ENCODE data around the gene NPIPB13.
"Not testable (repeated sequence)": the region's sequence is repeated elsewhere in the genome, so short reads cannot be mapped to it uniquely, and the experiment has no call there.

The NPIPB13 gene

GRCh38 chr16:30248379-30248778 lies at the start of gene NPIPB13:
Gene NPIPB13, minus strand, starts transcription at chr16:30248479. Its CDS starts 2,906 bp downstream, at chr16:30245573.
- not testable (repeated sequence) for DNase-seq (ENCODE audit: low spot score); FAIRE-seq

- not testable (repeated sequence) for DNase-seq (ENCODE audit: low spot score); FAIRE-seq
These were observed 34.1 kb upstream of the NPIPB13 start for GRCh38 chr16:30282357-30282756.

- not testable (repeated sequence) for DNase-seq (ENCODE audit: low spot score); FAIRE-seq
These were observed 30.2 kb upstream of the NPIPB13 start for GRCh38 chr16:30278523-30278922.

GRCh38 chr16:30217082-30217481 lies 31.2 kb downstream of the NPIPB13 start:
- not testable (repeated sequence) for FAIRE-seq; DNase-seq (ENCODE audit: low spot score)

- not testable (repeated sequence) for DNase-seq (ENCODE audit: low spot score); FAIRE-seq
These were observed 36.9 kb downstream of the NPIPB13 start for GRCh38 chr16:30211414-30211813.

- DNase-seq (ENCODE audit: low spot score); FAIRE-seq: not testable (repeated sequence)
These were observed 39.2 kb downstream of the NPIPB13 start for GRCh38 chr16:30209032-30209431.

- not testable (repeated sequence) for DNase-seq (ENCODE audit: low spot score); FAIRE-seq
These were observed 41.1 kb downstream of the NPIPB13 start for GRCh38 chr16:30207063-30207704.

GRCh38 chr16:30206252-30206651 lies 42.0 kb downstream of the NPIPB13 start:
- not testable (repeated sequence) for DNase-seq (ENCODE audit: low spot score); FAIRE-seq

GRCh38 chr16:30205541-30206236 lies 42.6 kb downstream of the NPIPB13 start:
- not testable (repeated sequence) for FAIRE-seq; DNase-seq (ENCODE audit: low spot score)

- FAIRE-seq; DNase-seq (ENCODE audit: low spot score): not testable (repeated sequence)
These were observed 48.5 kb downstream of the NPIPB13 start for GRCh38 chr16:30199608-30200343.

GRCh38 chr16:30199049-30199448 lies 49.2 kb downstream of the NPIPB13 start, which contains the start of gene SULT1A3:
Gene SULT1A3, plus strand, starts transcription at chr16:30199255. Its CDS starts 1,474 bp downstream, at chr16:30200729.
- FAIRE-seq; DNase-seq (ENCODE audit: low spot score): not testable (repeated sequence)

All from urothelium cell line (cell line).